GM03348 (cell line): ENCODE data around the gene SLC15A5.

Source experiments
- DNase-seq: peaks from one replicate; pipeline ENCODE4 v3.0.0; 2012; ENCODE audit warnings: low spot score

SLC15A5 gene

DNA sequence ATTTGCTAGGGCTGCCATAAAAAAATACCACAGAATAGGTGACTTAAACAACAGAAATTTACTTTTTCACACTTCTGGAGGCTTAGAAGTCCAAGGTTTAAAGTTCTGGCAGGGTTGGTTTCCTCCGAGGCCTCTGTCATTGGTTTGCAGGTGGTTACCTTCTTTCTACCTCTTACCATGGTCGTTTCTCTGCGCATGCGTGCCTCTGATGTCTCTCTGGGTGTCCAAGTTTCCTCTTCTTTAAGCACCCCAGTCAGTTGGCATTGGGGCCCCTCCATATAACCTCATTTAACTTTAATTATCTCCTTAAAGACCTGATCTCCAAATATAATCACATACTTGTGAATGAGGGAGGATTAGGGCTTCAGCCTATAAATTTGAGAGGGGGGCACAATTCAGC lies 103.2 kb downstream of the SLC15A5 start:
- no peak for DNase-seq

GRCh38 chr12:16171348-16171747 lies 106.1 kb downstream of the SLC15A5 start:
- no peak for DNase-seq

DNA sequence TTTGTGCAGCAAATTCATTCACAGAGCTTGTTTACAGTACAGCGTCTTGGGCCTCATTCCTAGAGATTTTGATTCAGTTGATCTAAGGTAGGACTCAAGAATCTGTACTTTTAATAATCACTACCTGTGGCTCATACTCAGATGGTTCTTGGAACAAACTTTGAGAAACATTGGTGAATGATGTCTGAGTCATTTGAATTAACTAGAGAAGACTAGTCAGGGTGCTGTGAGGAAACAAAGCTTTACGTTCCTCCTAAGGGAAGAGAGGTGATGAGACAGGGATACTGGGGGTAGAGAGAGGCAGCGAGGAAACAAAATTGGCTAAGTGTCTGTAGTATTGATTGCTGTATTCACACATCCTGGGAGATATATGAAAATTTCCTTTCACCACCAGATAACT lies 109.4 kb downstream of the SLC15A5 start:
- no peak for DNase-seq

GRCh38 chr12:16166563-16167470 lies 110.7 kb downstream of the SLC15A5 start:
- DNase-seq, result no peak

GRCh38 chr12:16165506-16165905 lies 112.0 kb downstream of the SLC15A5 start:
- DNase-seq, result peak; percentile 54

- DNase-seq, result no peak
Measured at GRCh38 chr12:16163901-16164300, 113.6 kb downstream of the SLC15A5 start.

DNA sequence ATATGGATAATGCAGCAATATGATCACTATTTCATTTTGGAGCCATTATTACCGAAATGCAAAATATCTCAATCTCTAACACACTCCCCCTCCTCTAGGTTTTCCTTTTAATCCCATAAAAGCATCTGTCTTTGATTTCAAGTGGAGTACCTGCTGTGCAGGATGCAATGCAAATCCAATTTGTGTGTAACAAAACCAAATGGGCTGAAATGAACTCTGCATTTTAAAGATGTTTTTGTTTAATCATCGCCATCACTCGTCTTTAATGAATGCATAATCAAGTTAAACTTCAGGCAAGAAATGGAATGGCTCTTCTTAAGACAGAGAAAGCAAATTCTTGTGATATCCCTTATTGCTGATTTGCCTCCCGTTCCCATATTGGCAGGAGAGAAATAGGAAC lies 114.3 kb downstream of the SLC15A5 start:
- no peak for DNase-seq

- DNase-seq, result no peak
Measured at GRCh38 chr12:16159571-16159970, 117.9 kb downstream of the SLC15A5 start.

GRCh38 chr12:16158050-16158449 lies 119.4 kb downstream of the SLC15A5 start:
- no peak for DNase-seq

- no peak for DNase-seq
Measured at GRCh38 chr12:16155938-16156337, 121.5 kb downstream of the SLC15A5 start.

GRCh38 chr12:16154990-16155389 lies 122.5 kb downstream of the SLC15A5 start:
- no peak for DNase-seq

- DNase-seq, result no peak
Measured at GRCh38 chr12:16152885-16153673, 124.4 kb downstream of the SLC15A5 start.

GRCh38 chr12:16150276-16150675 lies 127.2 kb downstream of the SLC15A5 start:
- DNase-seq, result no peak

DNA sequence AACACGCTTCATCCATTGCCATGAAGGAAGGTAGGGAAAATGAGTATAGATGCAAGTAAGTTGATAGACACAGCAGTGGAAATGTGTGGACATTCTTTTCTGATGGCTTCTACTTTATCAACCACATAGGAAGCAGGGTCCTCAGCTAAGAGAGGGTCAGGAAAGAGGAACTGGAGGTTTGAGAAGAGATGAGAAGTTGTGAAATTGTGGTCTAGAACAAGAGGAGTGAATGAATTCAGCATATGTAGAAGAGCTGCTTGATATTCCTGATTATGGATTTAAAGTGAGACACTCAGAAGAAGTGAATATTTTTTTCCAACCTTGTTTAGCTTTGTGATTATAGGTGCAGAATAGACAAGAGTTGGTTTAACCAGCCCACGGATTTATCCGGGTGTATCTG lies 128.5 kb downstream of the SLC15A5 start:
- DNase-seq, result no peak
